Glutamatergic neuron (in vitro differentiated cells): Measurements from ENCODE around the gene TMCO6. TPM values are rescaled to one million over a fixed set of nuclear protein-coding genes. Genes with fewer than 3 reads are reported as not detected.
A peak's percentile ranks its signal among the peaks of the same experiment; 100 is the strongest.
"Not testable (repeated sequence)": the region's sequence is repeated elsewhere in the genome, so short reads cannot be mapped to it uniquely, and the experiment has no call there.

Experiments used
- DNase-seq: peaks from one replicate; pipeline ENCODE4 v3.0.0; 2022
- H3K27ac Mint-ChIP-seq: one replicate; pipeline ENCODE4 v1.8.0; 2020; ENCODE audit warnings: mild to moderate bottlenecking, mixed read lengths, inconsistent platforms; ENCODE audit not compliant: unreplicated experiment
- H3K27me3 Mint-ChIP-seq: one replicate; pipeline ENCODE4 v1.8.0; 2020; ENCODE audit warnings: mild to moderate bottlenecking, moderate library complexity, mixed read lengths, inconsistent platforms; ENCODE audit not compliant: unreplicated experiment
- H3K36me3 Mint-ChIP-seq: one replicate; pipeline ENCODE4 v1.8.0; 2020; ENCODE audit warnings: mild to moderate bottlenecking, mixed read lengths, inconsistent platforms; ENCODE audit not compliant: unreplicated experiment
- H3K4me1 Mint-ChIP-seq: one replicate; pipeline ENCODE4 v1.8.0; 2020; ENCODE audit warnings: mild to moderate bottlenecking, low read depth, mixed read lengths, inconsistent platforms; ENCODE audit not compliant: unreplicated experiment
- H3K4me3 Mint-ChIP-seq: one replicate; pipeline ENCODE4 v1.8.0; 2020; ENCODE audit warnings: mild to moderate bottlenecking, mixed read lengths, inconsistent platforms; ENCODE audit not compliant: unreplicated experiment
- H3K9me3 Mint-ChIP-seq: one replicate; pipeline ENCODE4 v1.8.0; 2020; ENCODE audit warnings: mild to moderate bottlenecking, moderate library complexity, mixed read lengths, inconsistent platforms; ENCODE audit not compliant: unreplicated experiment
- long read RNA-seq: library from polyadenylated mRNA; unstranded; transcript quantifications from one replicate; pipeline ENCODE4 v2.0.0, GENCODE V29; 2020; ENCODE audit not compliant: unreplicated experiment
- total RNA-seq: library from RNA; stranded (reverse); fragmentation: NEBNext Ultra II Directional; extraction: Animal tissue kit (Norgen Biotek cat#: 25700); gene quantifications from one replicate; pipeline ENCODE4 v1.2.1, GENCODE V29; 2021; ENCODE audit not compliant: unreplicated experiment
- TF ChIP-seq, protein P1 (sequence below): fragments of 200-600 bp; sonication (generic); IDR thresholded peaks from one replicate; pipeline ENCODE4 v1.5.0; 2021; ENCODE audit not compliant: partially characterized antibody, unreplicated experiment

TMCO6 gene
- 12.5 TPM for total RNA-seq
- long read RNA-seq, partial matches to known transcripts = 1 of 4 reads
- long read RNA-seq, other reads (novel, unspliced or antisense) = 2 of 4 reads

DNA sequence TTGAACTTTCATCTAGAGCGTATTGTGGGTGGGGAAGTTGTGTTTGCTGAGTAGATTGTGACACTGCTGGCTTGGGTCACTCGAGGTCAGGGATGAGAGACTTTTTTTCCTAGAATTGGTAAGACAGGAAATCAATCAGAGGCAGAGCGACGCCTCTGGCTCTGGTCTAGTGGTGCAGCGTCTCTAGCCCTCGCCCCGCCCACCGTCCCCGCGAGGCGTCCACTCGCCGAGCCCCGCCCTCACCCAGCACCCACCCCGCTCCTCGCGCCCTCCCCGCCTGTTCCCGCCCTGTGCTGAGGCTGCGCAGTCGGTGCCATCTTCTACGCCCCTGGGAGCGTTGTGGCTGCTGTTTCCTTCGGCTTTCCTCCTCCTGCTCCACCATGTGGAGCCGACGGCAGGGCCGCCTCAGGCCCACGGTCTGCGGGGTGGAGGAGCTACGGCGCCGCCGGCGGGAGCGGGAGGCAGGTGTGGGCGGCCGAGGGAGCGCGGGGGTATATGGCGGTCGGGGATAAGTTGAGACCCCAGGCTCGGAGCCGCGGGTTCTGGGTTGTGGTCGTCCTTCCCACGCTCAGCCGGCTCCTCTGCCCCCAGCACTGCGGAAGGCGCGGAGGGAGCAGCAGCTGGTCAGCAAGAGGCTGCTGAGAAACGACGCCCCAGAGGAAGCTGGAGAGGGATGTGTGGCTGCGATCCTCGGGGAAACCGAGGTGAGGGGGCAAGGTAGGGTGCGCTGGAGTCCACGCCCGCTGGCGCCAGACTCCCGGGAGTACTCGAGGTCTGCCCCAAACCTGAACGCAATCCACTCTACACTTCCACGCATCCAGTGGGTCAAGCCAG, at the start of gene TMCO6:
Gene TMCO6, plus strand, starts transcription at position 304 of the 834 bp plus-strand sequence. Its CDS starts 77 bp downstream, at position 381.
- Mint-ChIP-seq H3K36me3 (no peaks in the 10 kb centered on the region), H3K27me3 (peaks cover 17% of the 10 kb centered on the region), H3K4me3 (peak within 1 kb of the TSS; percentile 93), H3K9me3 (peaks cover 7% of the 10 kb centered on the region), H3K27ac (peak within 1 kb of the TSS; percentile 95), H3K4me1 (peaks cover 7% of the 10 kb centered on the region)
- TF ChIP-seq, protein P1, sequence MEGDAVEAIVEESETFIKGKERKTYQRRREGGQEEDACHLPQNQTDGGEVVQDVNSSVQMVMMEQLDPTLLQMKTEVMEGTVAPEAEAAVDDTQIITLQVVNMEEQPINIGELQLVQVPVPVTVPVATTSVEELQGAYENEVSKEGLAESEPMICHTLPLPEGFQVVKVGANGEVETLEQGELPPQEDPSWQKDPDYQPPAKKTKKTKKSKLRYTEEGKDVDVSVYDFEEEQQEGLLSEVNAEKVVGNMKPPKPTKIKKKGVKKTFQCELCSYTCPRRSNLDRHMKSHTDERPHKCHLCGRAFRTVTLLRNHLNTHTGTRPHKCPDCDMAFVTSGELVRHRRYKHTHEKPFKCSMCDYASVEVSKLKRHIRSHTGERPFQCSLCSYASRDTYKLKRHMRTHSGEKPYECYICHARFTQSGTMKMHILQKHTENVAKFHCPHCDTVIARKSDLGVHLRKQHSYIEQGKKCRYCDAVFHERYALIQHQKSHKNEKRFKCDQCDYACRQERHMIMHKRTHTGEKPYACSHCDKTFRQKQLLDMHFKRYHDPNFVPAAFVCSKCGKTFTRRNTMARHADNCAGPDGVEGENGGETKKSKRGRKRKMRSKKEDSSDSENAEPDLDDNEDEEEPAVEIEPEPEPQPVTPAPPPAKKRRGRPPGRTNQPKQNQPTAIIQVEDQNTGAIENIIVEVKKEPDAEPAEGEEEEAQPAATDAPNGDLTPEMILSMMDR = peak; percentile 33
- peak; percentile 99 for DNase-seq

GRCh38 chr5:140590861-140591260, 48.4 kb upstream of the TMCO6 start:
- Mint-ChIP-seq H3K4me3 (no peak overlapping the region), H3K27ac (no peak overlapping the region), H3K36me3 (no peaks in the 10 kb centered on the region), H3K27me3 (no peaks in the 10 kb centered on the region), H3K9me3 (no peaks in the 10 kb centered on the region), H3K4me1 (no peaks in the 10 kb centered on the region)
- no peak for DNase-seq
- TF ChIP-seq, protein P1 = no peak

GRCh38 chr5:140591747-140592372, 47.4 kb upstream of the TMCO6 start:
- Mint-ChIP-seq H3K27ac (no peak overlapping the region), H3K27me3 (no peaks in the 10 kb centered on the region), H3K9me3 (no peaks in the 10 kb centered on the region), H3K4me3 (no peak overlapping the region), H3K36me3 (no peaks in the 10 kb centered on the region), H3K4me1 (no peaks in the 10 kb centered on the region)
- TF ChIP-seq, protein P1 = no peak
- DNase-seq = no peak

- H3K4me3 Mint-ChIP-seq, DNase-seq: not testable (repeated sequence)
Observed at GRCh38 chr5:140593070-140593469, 46.2 kb upstream of the TMCO6 start.

DNA sequence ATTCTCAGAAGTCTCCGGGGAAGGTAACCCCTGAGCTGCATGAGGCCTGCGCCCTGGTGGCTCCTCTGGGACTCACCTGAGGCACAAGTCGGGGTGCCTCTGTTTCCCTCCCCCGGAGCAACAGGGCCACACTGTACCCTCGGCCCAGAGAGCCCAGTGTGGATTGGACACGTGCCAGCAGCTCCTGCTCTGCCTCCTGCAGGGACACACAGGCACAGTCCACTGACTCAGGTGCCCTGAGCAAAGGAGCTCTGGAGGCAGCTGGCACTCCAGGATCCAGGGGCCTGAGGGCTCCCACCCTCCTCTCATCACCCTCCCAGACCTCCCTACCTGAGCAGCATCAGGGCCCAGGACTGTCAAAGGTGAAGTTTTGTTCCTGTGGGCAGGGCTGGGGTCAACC, 45.1 kb upstream of the TMCO6 start:
- no peaks in the 10 kb centered on the region for H3K27me3 Mint-ChIP-seq
- no peaks in the 10 kb centered on the region for H3K4me1 Mint-ChIP-seq
- H3K4me3 Mint-ChIP-seq = no peak overlapping the region
- DNase-seq = no peak
- no peaks in the 10 kb centered on the region for H3K36me3 Mint-ChIP-seq
- TF ChIP-seq, protein P1 = no peak
- H3K9me3 Mint-ChIP-seq = no peaks in the 10 kb centered on the region
- no peak overlapping the region for H3K27ac Mint-ChIP-seq

More at GRCh38 chr5:140593070-140593469, 46.2 kb upstream of the TMCO6 start:
- not testable (repeated sequence) for H3K36me3 Mint-ChIP-seq, H3K9me3 Mint-ChIP-seq, H3K27me3 Mint-ChIP-seq, H3K4me1 Mint-ChIP-seq, H3K27ac Mint-ChIP-seq
